AG04450 (cell line): Measurements from ENCODE around the gene TAF4. TPM values are rescaled to one million over a fixed set of nuclear protein-coding genes. Genes with fewer than 3 reads are reported as not detected.

Experiments
- CTCF ChIA-PET: fragments of 300-600, 350-600 bp; formaldehyde crosslinking; extraction: SDS; loops from one replicate; lab custom pipeline; 2022; ENCODE audit warnings: antibody characterized with exemption, inconsistent platforms; lab: Charles Lee
- POLR2A ChIA-PET: fragments of 350-600 bp; formaldehyde crosslinking; extraction: SDS; loops from one replicate; lab custom pipeline; 2021; ENCODE audit warnings: antibody characterized with exemption, inconsistent platforms; lab: Yijun Ruan, JAX
- DNase-seq: peaks from one replicate; pipeline ENCODE4 v3.0.0-alpha.2; 2011; ENCODE audit warnings: low read depth, low spot score
- H3K27ac ChIP-seq: one replicate; pipeline ENCODE4 v1.5.1; 2012; ENCODE audit warnings: low read depth, low read length, control low read depth
- H3K27me3 ChIP-seq: one replicate; pipeline ENCODE4 v1.6.0; 2012; ENCODE audit warnings: low read length; ENCODE audit not compliant: control insufficient read depth, insufficient read depth
- H3K4me3 ChIP-seq: 2 replicates; pipeline ENCODE4 v1.5.1; 2011; ENCODE audit warnings: mild to moderate bottlenecking, low read depth, low read length, control low read depth
- H3K9me3 ChIP-seq: 2 replicates; pipeline ENCODE4 v1.5.1; 2012; ENCODE audit warnings: low read length; ENCODE audit not compliant: control insufficient read depth, insufficient read depth
- CTCF ChIP-seq: IDR thresholded peaks from 2 replicates; pipeline ENCODE4 v1.5.1; 2011; ENCODE audit warnings: low read depth, low read length, control low read depth, inconsistent platforms
- polyA plus RNA-seq: library from polyadenylated mRNA; depleted of rRNA; stranded (reverse); fragments of >200 nt; gene quantifications from 2 replicates; pipeline ENCODE4 v1.2.3, GENCODE V29; 2011

The TAF4 gene
- polyA plus RNA-seq, 1 experiment = 2.7 TPM

GRCh38 chr20:61934716-61935530 is 130.8 kb downstream of the TAF4 start:
- TF ChIP-seq CTCF = no peak
- Histone ChIP-seq H3K4me3 (no peak overlapping the region), H3K27me3 (no peaks in the 10 kb centered on the region), H3K9me3 (peaks cover 1% of the 10 kb centered on the region; the same call in 1 of the 2 replicates), H3K27ac (no peak overlapping the region)
- CTCF ChIA-PET = no interaction called here
- POLR2A ChIA-PET = no interaction called here
- no peak for DNase-seq

GRCh38 chr20:61933951-61934715 is 131.5 kb downstream of the TAF4 start:
- Histone ChIP-seq H3K27ac (no peak overlapping the region), H3K4me3 (no peak overlapping the region), H3K27me3 (no peaks in the 10 kb centered on the region), H3K9me3 (peaks cover 6% of the 10 kb centered on the region; the same call in 1 of the 2 replicates)
- ChIA-PET CTCF (no interaction called here), POLR2A (no interaction called here)
- no peak for DNase-seq
- TF ChIP-seq CTCF = no peak

- no peak overlapping the region for H3K27ac ChIP-seq
- POLR2A ChIA-PET = no interaction called here
- H3K27me3 ChIP-seq = no peaks in the 10 kb centered on the region
- peaks cover 6% of the 10 kb centered on the region; the same call in 1 of the 2 replicates for H3K9me3 ChIP-seq
- CTCF ChIA-PET = no interaction called here
- no peak overlapping the region for H3K4me3 ChIP-seq
- no peak for TF ChIP-seq CTCF
- DNase-seq = no peak
These were observed 132.2 kb downstream of the TAF4 start for GRCh38 chr20:61933481-61933950.

- Histone ChIP-seq H3K4me3 (no peak overlapping the region), H3K9me3 (peaks cover 12% of the 10 kb centered on the region; the same call in 1 of the 2 replicates), H3K27me3 (no peaks in the 10 kb centered on the region), H3K27ac (no peak overlapping the region)
- no peak for DNase-seq
- CTCF ChIA-PET = no interaction called here
- no peak for TF ChIP-seq CTCF
- POLR2A ChIA-PET = no interaction called here
These were observed 132.8 kb downstream of the TAF4 start for GRCh38 chr20:61932711-61933480.
